ENCODE results near the gene P3H4. TPM values are rescaled to one million over a fixed set of nuclear protein-coding genes. Genes with fewer than 3 reads are reported as not detected.

P3H4 gene
- total RNA-seq, 1 donor from 2014 or later = 9.5 TPM

- Histone ChIP-seq H3K9me3 (no peaks in the 10 kb centered on the region), H3K4me1 (peaks cover 10% of the 10 kb centered on the region), H3K4me3 (no peak overlapping the region), H3K36me3 (no peaks in the 10 kb centered on the region), H3K27ac (no peak overlapping the region), H3K27me3 (no peaks in the 10 kb centered on the region)
- DNase-seq (no peak), ATAC-seq (no peak)
- TF ChIP-seq CTCF (IDR thresholded peaks at IDR 0.05) = no peak
- intact Hi-C loops (cut with DNase I) = no loop called here
These were observed 8.4 kb downstream of the P3H4 start for GRCh38 chr17:41803049-41804020.

- peaks cover 10% of the 10 kb centered on the region for H3K4me1 ChIP-seq
- ATAC-seq (peak; percentile 87), DNase-seq (peak; percentile 89)
- peak overlapping the region; percentile 18 for H3K27ac ChIP-seq
- no peaks in the 10 kb centered on the region for H3K27me3 ChIP-seq
- no peaks in the 10 kb centered on the region for H3K36me3 ChIP-seq
- intact Hi-C loops (cut with DNase I) = loop anchor here (2.0 kb wide), 1 partner anchor 63 kb away; no protein-coding TSS in a partner anchor
- TF ChIP-seq CTCF (IDR thresholded peaks at IDR 0.05) = peak; percentile 98
- no peak overlapping the region for H3K4me3 ChIP-seq
- no peaks in the 10 kb centered on the region for H3K9me3 ChIP-seq
These were observed 10.1 kb downstream of the P3H4 start for GRCh38 chr17:41801374-41802271.

- H3K4me3 ChIP-seq = no peak overlapping the region
- intact Hi-C loops (cut with DNase I) = loop anchor here (2.0 kb wide), 1 partner anchor 62 kb away; no protein-coding TSS in a partner anchor
- peak; percentile 88 for ATAC-seq
These were observed 11.0 kb downstream of the P3H4 start for GRCh38 chr17:41800601-41801373.

GRCh38 chr17:41799366-41799765, 12.4 kb downstream of the P3H4 start:
- TF ChIP-seq CTCF (IDR thresholded peaks at IDR 0.05) = no peak
- no peaks in the 10 kb centered on the region for H3K27me3 ChIP-seq
- peaks cover 12% of the 10 kb centered on the region for H3K4me1 ChIP-seq
- no peaks in the 10 kb centered on the region for H3K9me3 ChIP-seq
- DNase-seq (no peak), ATAC-seq (no peak)
- H3K27ac ChIP-seq = no peak overlapping the region
- no peaks in the 10 kb centered on the region for H3K36me3 ChIP-seq
- no peak overlapping the region for H3K4me3 ChIP-seq
- intact Hi-C loops (cut with DNase I) = no loop called here

More at GRCh38 chr17:41800601-41801373, 11.0 kb downstream of the P3H4 start:
- peak overlapping the region; percentile 18 for H3K27ac ChIP-seq
- no peaks in the 10 kb centered on the region for H3K9me3 ChIP-seq
- DNase-seq = peak; percentile 78
- H3K4me1 ChIP-seq = peaks cover 10% of the 10 kb centered on the region
- no peak for TF ChIP-seq CTCF (IDR thresholded peaks at IDR 0.05)
- no peaks in the 10 kb centered on the region for H3K36me3 ChIP-seq
- no peaks in the 10 kb centered on the region for H3K27me3 ChIP-seq

- intact Hi-C loops (cut with DNase I) = no loop called here
- Histone ChIP-seq H3K36me3 (no peaks in the 10 kb centered on the region), H3K27ac (no peak overlapping the region), H3K4me1 (peaks cover 32% of the 10 kb centered on the region), H3K9me3 (no peaks in the 10 kb centered on the region), H3K4me3 (no peak overlapping the region), H3K27me3 (no peaks in the 10 kb centered on the region)
- ATAC-seq = no peak
- TF ChIP-seq CTCF (IDR thresholded peaks at IDR 0.05) = no peak
- no peak for DNase-seq
These were observed 14.4 kb downstream of the P3H4 start for GRCh38 chr17:41797377-41797776.
